Peyer's patch (tissue), 4 donors: Measurements from ENCODE around the gene ASTN1.

Experiments used
- CTCF ChIP-seq, 6 experiments: fragments of 450-650 bp in 4 of 6; fragments of 200-600 bp in 2 of 6; sonication (generic) in 1 of 6; IDR thresholded peaks; one replicate each; pipeline ENCODE4 v1.5.1; 2017 to 2019; ENCODE audit warnings: antibody characterized with exemption in 6 of 6, mild to moderate bottlenecking in 3 of 6, moderate library complexity in 1 of 6
- POLR2A ChIP-seq, 2 donors: fragments of 450-650 bp; IDR thresholded peaks; one replicate each; pipeline ENCODE4 v1.5.1; 2017; ENCODE audit warnings: antibody characterized with exemption in 2 of 2, mild to moderate bottlenecking in 2 of 2, moderate library complexity in 2 of 2

GRCh38 chr1:177043597-177043996 lies 120.9 kb downstream of the ASTN1 start:
- TF ChIP-seq CTCF (IDR thresholded peaks at IDR 0.05): no peak
- TF ChIP-seq POLR2A (IDR thresholded peaks at IDR 0.05): no peak
